ENCODE data around the gene FATE1.

DNA sequence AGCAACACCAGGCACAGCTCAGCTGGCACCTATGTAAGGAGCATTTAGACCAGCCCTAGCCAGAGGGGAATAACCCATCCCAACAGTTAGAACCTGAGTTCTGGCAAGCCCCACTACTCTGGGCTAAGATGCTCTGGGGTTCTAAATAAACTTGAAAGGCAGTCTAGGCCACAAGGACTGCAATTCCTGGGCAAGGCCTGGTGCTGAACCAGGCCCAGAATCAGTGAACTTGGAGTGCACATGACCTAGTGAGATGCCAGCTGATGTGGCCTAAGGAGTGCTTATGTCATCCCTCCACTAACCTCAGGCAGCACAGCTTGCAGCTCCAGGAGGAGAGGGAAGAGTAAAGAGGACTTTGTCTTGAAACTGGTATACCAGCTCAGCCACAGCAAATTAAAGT lies 28.2 kb upstream of the FATE1 start:
- TF ChIP-seq, protein P1, sequence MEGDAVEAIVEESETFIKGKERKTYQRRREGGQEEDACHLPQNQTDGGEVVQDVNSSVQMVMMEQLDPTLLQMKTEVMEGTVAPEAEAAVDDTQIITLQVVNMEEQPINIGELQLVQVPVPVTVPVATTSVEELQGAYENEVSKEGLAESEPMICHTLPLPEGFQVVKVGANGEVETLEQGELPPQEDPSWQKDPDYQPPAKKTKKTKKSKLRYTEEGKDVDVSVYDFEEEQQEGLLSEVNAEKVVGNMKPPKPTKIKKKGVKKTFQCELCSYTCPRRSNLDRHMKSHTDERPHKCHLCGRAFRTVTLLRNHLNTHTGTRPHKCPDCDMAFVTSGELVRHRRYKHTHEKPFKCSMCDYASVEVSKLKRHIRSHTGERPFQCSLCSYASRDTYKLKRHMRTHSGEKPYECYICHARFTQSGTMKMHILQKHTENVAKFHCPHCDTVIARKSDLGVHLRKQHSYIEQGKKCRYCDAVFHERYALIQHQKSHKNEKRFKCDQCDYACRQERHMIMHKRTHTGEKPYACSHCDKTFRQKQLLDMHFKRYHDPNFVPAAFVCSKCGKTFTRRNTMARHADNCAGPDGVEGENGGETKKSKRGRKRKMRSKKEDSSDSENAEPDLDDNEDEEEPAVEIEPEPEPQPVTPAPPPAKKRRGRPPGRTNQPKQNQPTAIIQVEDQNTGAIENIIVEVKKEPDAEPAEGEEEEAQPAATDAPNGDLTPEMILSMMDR (IDR thresholded peaks at IDR 0.05), result no peak
- TF ChIP-seq POLR2A (IDR thresholded peaks at IDR 0.05) (no peak), POLR2AphosphoS5 (IDR thresholded peaks at IDR 0.05) (no peak)
